Tibial nerve (tissue), 4 donors: ENCODE measurements around the gene KLHL17. TPM values are rescaled to one million over a fixed set of nuclear protein-coding genes. Genes with fewer than 3 reads are reported as not detected.

Source experiments
- small RNA-seq: library from RNA; depleted of rRNA; stranded (forward); fragments of <200 nt; gene quantifications from one replicate; pipeline ENCODE3, GENCODE V24; 2016
- total RNA-seq, 4 donors: library from RNA; depleted of rRNA; stranded (reverse); fragments of >200 nt; gene quantifications; one replicate each; pipeline ENCODE4 v1.1.0, GENCODE V29; 2016

The KLHL17 gene
- total RNA-seq, 4 donors from 2014 or later: 4.2 to 19.2 (median 11.9) TPM

Small RNA genes lying within 50 kb of the gene (small RNA-seq; reads per million reads assigned to genes)
- gene AL645608.3 (not detected), gene AL645608.4 (not detected)

Other genes starting within 250 kb of the KLHL17 start
- gene SAMD11, start 36.7 kb upstream of the KLHL17 start, total RNA-seq: 10 to 100 TPM in 2 of 4 donors, 1 to 10 TPM in 2; 2.6 to 15.9 (median 11.5) TPM
- gene NOC2L, start 1.3 kb upstream of the KLHL17 start, total RNA-seq: 10 to 100 TPM; 28.2 to 54.0 (median 46.4) TPM
- 1 to 10 TPM in 1 of 4 donors, under 1 TPM in 1, not detected in 2; 0.21 to 2.4 TPM for gene PLEKHN1, start 5.9 kb downstream of the KLHL17 start, total RNA-seq
- gene PERM1, start 21.5 kb downstream of the KLHL17 start, total RNA-seq: under 1 TPM in 2 of 4 donors, not detected in 2; 0.22 to 0.78 TPM
- 10 to 100 TPM; 26.9 to 70.8 (median 58.7) TPM for gene HES4, start 39.5 kb downstream of the KLHL17 start, total RNA-seq
- 10 to 100 TPM; 29.1 to 65.4 (median 48.7) TPM for gene ISG15, start 52.9 kb downstream of the KLHL17 start, total RNA-seq
- 10 to 100 TPM; 10.9 to 35.7 (median 20.6) TPM for gene AGRN, start 59.5 kb downstream of the KLHL17 start, total RNA-seq
- not detected for gene RNF223, start 113.7 kb downstream of the KLHL17 start, total RNA-seq
- 10 to 100 TPM; 18.4 to 29.4 (median 23.1) TPM for gene C1orf159, start 155.5 kb downstream of the KLHL17 start, total RNA-seq
- not detected for gene TTLL10, start 213.3 kb downstream of the KLHL17 start, total RNA-seq
- under 1 TPM in 1 of 4 donors, not detected in 3; 0.44 TPM for gene TNFRSF18, start 246.0 kb downstream of the KLHL17 start, total RNA-seq